ENCODE results near the gene LARP4B. TPM values are rescaled to one million over a fixed set of nuclear protein-coding genes. Genes with fewer than 3 reads are reported as not detected.

LARP4B gene
- polyA plus RNA-seq, 1 donor (not counting 4 experiments of a cell fraction or from before 2014, with no cell fraction given): 39.4 TPM

GRCh38 chr10:865257-865656, 66.2 kb downstream of the LARP4B start:
- Histone ChIP-seq H3K9me1 (ENCODE audit: control insufficient read depth, extremely low read depth, insufficient read depth, low read length) (no peaks in the 10 kb centered on the region), H3K36me3 (ENCODE audit: control insufficient read depth in 2 of 2, extremely low read depth in 1 of 2, insufficient read depth in 2 of 2, low read length in 2 of 2) (peaks cover 16 to 22% of the 10 kb centered on the region in 2 experiments), H3K4me1 (ENCODE audit: control insufficient read depth, extremely low read depth, insufficient read depth, low read length) (no peaks in the 10 kb centered on the region), H3K9ac (ENCODE audit: control insufficient read depth, extremely low read depth, insufficient read depth, low read length) (no peak overlapping the region), H2AFZ (ENCODE audit: control insufficient read depth, low read length) (no peak overlapping the region), H4K20me1 (ENCODE audit: control insufficient read depth, extremely low read depth, insufficient read depth, low read length) (peaks cover 2% of the 10 kb centered on the region), H3K27me3 (ENCODE audit: control insufficient read depth, extremely low read depth, insufficient read depth, low read length) (no peaks in the 10 kb centered on the region), H3K27ac (ENCODE audit: control insufficient read depth, insufficient read depth, low read length) (no peak overlapping the region), H3K79me2 (ENCODE audit: control insufficient read depth, insufficient read depth, low read length) (peaks cover 55% of the 10 kb centered on the region), H3K4me2 (ENCODE audit: control insufficient read depth, extremely low read depth, insufficient read depth, low read depth, low read length) (no peak overlapping the region), H3K9me3 (ENCODE audit: control insufficient read depth, low read depth, low read length) (no peaks in the 10 kb centered on the region), H3K4me3 (ENCODE audit: control insufficient read depth in 2 of 3, extremely low read depth in 1 of 3, insufficient read depth in 2 of 3, low read depth in 1 of 3, low read length in 3 of 3) (no peak overlapping the region)
- TF ChIP-seq EZH2 (IDR thresholded peaks at IDR 0.05; ENCODE audit: low read length) (no peak), CTCF (optimal IDR thresholded peaks at IDR 0.05 in 1 of 3, IDR thresholded peaks at IDR 0.05 in 1 of 3, conservative IDR thresholded peaks at IDR 0.05 in 1 of 3; ENCODE audit: extremely low read depth in 1 of 3, insufficient read depth in 2 of 3, low read length in 3 of 3) (peak in 2 of 3 experiments; percentile 10 to 28)
- FAIRE-seq: no peak
- dilution Hi-C loops (cut with MboI; ENCODE audit: extremely low pct_ligation_motif_present, low sequenced_read_pairs): no loop called here
- DNase-seq (ENCODE audit: low read depth, low spot score): no peak

- no peaks in the 10 kb centered on the region for H3K27me3 ChIP-seq (ENCODE audit: control insufficient read depth, extremely low read depth, insufficient read depth, low read length)
- dilution Hi-C loops (cut with MboI; ENCODE audit: extremely low pct_ligation_motif_present, low sequenced_read_pairs): no loop called here
- no peak overlapping the region for H3K4me3 ChIP-seq (ENCODE audit: control insufficient read depth in 2 of 3, extremely low read depth in 1 of 3, insufficient read depth in 2 of 3, low read depth in 1 of 3, low read length in 3 of 3)
- no peak overlapping the region for H3K4me2 ChIP-seq (ENCODE audit: control insufficient read depth, extremely low read depth, insufficient read depth, low read depth, low read length)
- H3K36me3 ChIP-seq (ENCODE audit: control insufficient read depth in 2 of 2, extremely low read depth in 1 of 2, insufficient read depth in 2 of 2, low read length in 2 of 2): peaks cover 15 to 16% of the 10 kb centered on the region in 2 experiments
- no peaks in the 10 kb centered on the region for H3K9me1 ChIP-seq (ENCODE audit: control insufficient read depth, extremely low read depth, insufficient read depth, low read length)
- H3K9me3 ChIP-seq (ENCODE audit: control insufficient read depth, low read depth, low read length): no peaks in the 10 kb centered on the region
- H3K4me1 ChIP-seq (ENCODE audit: control insufficient read depth, extremely low read depth, insufficient read depth, low read length): no peaks in the 10 kb centered on the region
- H3K27ac ChIP-seq (ENCODE audit: control insufficient read depth, insufficient read depth, low read length): no peak overlapping the region
- TF ChIP-seq CTCF (optimal IDR thresholded peaks at IDR 0.05 in 1 of 3, IDR thresholded peaks at IDR 0.05 in 1 of 3, conservative IDR thresholded peaks at IDR 0.05 in 1 of 3; ENCODE audit: extremely low read depth in 1 of 3, insufficient read depth in 2 of 3, low read length in 3 of 3) (no peak), EZH2 (IDR thresholded peaks at IDR 0.05; ENCODE audit: low read length) (no peak)
- peaks cover 50% of the 10 kb centered on the region for H3K79me2 ChIP-seq (ENCODE audit: control insufficient read depth, insufficient read depth, low read length)
- no peak overlapping the region for H3K9ac ChIP-seq (ENCODE audit: control insufficient read depth, extremely low read depth, insufficient read depth, low read length)
- H2AFZ ChIP-seq (ENCODE audit: control insufficient read depth, low read length): no peak overlapping the region
- FAIRE-seq (no peak), DNase-seq (ENCODE audit: low read depth, low spot score) (no peak)
- H4K20me1 ChIP-seq (ENCODE audit: control insufficient read depth, extremely low read depth, insufficient read depth, low read length): peaks cover 9% of the 10 kb centered on the region
Observed at GRCh38 chr10:860519-860918, 71.0 kb downstream of the LARP4B start.
